Hair follicle dermal papilla cell (primary cell): ENCODE results near the gene GLRX5. TPM values are rescaled to one million over a fixed set of nuclear protein-coding genes. Genes with fewer than 3 reads are reported as not detected.

Experiments used
- small RNA-seq: library from RNA; depleted of rRNA; stranded (forward); fragments of <200 nt; gene quantifications from one replicate; pipeline ENCODE3, GENCODE V24; 2012
- total RNA-seq: library from RNA; depleted of rRNA; stranded (reverse); fragments of >200 nt; gene quantifications from 2 replicates; pipeline ENCODE4 v1.2.3, GENCODE V29; 2012

Gene GLRX5
- total RNA-seq: 17.2 and 20.8 TPM in 2 replicates

DNA sequence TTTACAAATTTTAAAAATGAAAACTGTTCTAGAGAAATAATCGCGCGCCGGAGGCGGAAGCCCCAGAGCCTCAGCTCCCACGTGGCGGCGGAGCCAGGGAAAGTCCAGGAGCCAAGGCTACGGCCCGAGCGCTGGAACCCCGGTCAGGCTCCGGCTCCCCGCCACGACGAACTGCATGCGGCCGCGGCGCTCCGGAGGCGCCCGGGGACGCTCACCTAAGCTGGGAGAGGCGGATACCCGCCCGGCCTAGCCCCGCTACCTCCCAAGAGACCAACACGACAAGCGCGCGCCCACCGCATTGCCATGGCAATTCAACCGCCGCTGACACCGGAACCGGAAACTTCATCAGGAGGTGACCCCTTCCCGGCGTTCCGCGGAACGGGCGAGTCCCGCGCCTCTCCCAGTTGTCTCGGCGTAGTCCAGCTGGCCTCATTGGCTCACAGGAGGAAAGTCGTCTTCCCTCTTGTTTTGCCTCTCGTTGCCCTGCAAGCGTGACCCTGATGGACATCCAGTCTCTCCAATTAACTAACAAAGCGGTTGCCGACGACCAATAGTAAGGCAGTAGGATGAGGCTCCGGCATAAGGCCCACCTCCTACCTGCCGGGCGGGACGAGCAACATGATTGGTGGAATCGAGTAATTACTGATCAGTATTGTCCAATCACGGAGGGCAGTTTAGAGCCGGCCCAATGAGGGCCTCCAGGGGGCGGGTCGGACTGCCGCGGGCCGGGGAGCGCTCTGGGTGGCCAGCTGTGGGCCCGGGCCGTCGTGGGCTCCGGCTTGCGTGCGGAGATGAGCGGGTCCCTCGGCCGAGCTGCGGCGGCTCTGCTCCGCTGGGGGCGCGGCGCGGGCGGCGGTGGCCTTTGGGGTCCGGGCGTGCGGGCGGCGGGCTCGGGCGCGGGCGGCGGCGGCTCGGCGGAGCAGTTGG is at the start of gene GLRX5:
TSS of gene GLRX5 (plus strand) at position 752 of the 927 bp plus-strand sequence. CDS start at position 792, 40 bp downstream.

DNA sequence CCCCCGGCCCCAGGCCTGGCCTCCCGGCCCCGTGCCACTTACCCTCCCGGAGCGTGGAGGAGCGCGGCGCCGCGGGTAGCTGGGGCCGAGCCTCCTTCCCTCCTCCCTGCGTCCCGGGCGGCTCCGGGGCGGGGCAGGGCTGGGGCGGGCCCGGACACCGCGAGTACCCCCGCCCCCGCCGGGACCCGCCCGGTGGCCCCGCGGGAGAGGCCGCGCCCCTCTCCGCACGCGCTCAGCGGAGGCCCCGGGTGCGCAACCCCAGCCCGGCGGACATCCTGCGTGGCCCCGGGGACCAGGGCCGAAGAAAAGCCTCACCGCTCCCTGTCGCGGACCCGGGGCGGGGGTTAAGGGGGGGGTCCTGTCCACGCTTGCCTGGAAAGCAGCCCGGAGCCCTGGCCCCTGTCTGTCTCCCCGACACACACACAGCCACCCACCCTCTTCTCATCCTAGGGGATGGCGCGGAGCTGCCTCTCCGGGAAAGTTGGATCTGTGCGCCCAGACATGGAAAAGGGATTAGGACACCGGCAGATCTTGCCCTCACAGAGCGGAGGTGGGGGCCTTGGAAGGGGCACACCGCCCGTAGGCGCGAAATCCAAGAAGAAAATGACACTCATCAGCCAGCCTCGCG is 18.2 kb upstream of the GLRX5 start, which contains the start of gene SYNE3:
TSS of gene SYNE3 (minus strand) at position 97 of the 628 bp plus-strand sequence. CDS start 40,829 bp downstream, outside the sequence.

Small RNA genes within 50 kb of the gene (small RNA-seq; reads per million reads assigned to genes)
- gene SCARNA13: 134 reads per million, percentile 98 among the genes with 10 or more reads in this experiment

Other genes starting within 250 kb of the GLRX5 start
- gene CLMN, start 215.1 kb upstream of the GLRX5 start, total RNA-seq: 2.1 and 2.7 TPM in 2 replicates
- 46.9 and 56.1 TPM in 2 replicates for gene SYNE3, start 18.4 kb upstream of the GLRX5 start, total RNA-seq
- gene TCL1B, start 151.4 kb downstream of the GLRX5 start, total RNA-seq: not detected in 2 replicates
- 0.65 TPM in 1 of 2 replicates, not detected in the other for gene TCL1A, start 179.1 kb downstream of the GLRX5 start, total RNA-seq